ENCODE measurements around the gene SLC24A3.

Gene SLC24A3

DNA sequence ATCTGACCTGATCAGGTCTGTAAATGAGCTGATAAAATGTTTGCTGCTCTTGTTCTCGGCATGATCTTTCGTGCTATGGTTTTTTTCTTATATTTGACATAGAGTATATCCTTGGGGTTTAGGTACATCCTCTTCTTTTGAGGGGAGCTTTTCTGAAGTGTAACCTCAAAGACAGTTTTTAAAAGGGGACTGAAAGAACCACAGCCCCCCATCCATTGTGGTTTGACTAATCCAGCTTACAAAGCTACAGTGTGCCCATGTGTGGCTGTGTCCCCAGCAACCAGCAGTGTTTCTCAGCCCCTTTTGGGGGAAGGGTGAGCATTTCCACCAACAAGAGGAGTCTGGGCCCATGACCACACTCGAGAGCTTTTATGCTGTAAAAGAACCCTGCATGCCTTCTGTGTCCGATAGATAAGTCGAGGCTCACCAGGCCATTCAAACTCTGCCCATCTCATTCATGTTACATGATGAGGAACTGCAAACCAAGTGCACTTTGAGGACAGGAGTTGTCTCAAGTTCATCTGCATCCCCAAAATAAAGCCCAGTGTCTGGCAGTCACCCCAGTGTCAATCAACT, 266.0 kb downstream of the SLC24A3 start:
- DNase-seq: no peak

DNA sequence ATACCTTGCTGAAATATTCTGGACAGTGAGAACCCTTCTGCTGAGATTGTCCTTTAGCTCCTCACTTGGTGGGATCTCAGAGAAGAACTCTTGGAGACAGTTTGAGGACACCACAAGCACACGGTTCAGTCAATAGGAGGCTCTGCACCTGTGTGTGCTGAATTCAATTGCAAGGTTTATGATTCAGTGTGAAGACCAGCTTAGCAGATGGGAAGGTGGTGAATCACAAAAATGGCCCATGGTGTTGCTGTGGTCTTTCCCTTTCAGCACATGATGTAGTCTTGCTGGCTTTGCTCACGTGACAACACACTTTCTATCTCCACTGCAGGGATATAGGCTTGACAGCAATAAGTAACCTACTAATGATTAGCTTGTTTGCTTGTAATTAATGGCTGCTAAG, 270.3 kb downstream of the SLC24A3 start:
- DNase-seq: no peak

DNA sequence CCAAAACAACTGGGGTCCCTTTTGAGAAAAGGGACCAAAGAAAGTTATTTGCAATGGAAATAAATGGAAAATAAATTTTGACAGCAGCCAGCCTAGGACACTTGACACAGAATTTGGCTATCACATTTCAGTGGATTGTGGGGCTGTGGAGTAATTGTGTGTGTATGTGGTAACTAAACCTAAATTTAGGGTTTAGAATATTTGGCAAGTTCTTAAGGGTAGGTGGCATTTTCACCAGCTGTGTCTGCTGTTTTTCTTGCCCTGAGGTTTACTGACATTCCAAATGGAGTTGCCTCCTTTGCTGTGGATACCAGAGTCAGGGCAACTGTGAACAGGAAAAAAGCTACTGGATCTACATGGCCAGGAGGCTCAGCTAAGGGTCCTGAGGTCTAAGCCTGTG, 270.9 kb downstream of the SLC24A3 start:
- no peak for DNase-seq

DNA sequence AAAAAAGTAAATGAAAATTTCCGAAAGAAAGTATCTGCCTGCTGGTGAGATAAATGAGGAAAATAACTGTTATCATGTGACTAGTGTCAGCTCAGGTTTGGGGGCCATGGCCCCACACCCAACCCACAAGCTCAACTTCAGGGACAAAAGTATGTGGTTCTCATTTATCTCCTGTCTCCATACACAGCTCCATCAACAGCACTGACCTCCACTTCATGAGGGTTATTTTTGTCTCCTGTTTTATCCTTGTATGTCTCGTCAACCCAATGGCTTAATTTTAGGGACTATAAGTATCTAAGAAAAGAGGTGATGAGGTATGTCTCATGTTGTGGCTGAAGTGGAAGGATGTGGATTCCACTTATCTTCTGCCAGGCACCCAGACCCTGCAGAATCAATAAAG, 274.0 kb downstream of the SLC24A3 start:
- DNase-seq: no peak

DNA sequence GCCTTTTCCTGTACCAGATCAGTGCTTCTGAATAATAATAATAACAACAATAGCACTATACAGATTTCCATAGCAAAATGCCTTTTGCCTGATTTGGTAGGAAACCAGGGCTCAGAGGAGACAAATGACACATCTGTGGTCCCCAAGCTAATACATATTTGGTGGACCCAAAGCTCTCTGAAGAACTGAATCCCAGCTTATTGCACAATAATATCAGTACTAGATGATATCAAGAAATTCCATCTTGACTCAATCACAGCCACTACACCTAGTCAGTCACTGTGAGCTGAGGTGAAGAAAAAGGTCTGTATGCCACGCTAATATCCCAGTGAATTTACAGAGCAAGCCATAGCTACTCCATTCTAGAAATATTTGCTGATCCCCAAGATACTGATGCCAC, 275.0 kb downstream of the SLC24A3 start:
- DNase-seq: no peak

DNA sequence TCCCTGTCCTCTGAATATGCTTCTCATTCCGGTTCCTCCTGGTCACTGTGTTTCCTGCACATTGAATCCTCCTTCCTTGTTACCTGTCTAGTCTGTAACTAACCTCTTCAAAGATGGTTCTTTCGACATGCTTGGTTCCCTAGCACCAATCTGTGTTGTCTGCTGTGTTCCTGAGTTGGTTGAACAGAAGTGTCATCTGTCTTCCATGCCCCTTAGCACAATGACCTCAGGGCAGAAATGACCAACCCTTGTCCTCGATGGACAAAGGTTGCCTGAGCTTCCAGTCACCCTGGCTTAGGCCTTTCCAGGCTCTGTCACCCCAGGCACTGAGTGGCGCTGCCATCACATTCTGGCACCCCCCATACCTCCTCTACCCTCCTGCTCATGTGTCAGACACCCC, 278.8 kb downstream of the SLC24A3 start:
- no peak for DNase-seq

DNA sequence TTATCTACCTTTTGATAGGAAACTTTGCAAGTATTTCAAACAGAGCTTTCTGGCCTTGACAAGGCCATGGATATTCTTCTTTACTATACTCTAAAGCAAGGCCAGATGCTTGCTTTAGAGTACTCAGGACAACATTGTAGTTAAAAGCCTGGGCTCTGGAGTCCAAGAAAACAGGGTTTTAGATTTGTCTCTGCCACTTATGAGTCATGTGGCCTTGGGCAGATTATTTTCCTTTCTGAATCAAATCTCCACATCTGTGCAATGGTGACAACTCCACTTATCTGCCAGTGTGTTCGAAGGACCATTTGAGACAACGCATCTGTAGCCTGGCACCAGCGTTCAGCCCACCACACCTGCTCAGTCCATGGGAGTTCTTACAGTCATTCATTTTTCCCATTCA, 279.7 kb downstream of the SLC24A3 start:
- no peak for DNase-seq

DNA sequence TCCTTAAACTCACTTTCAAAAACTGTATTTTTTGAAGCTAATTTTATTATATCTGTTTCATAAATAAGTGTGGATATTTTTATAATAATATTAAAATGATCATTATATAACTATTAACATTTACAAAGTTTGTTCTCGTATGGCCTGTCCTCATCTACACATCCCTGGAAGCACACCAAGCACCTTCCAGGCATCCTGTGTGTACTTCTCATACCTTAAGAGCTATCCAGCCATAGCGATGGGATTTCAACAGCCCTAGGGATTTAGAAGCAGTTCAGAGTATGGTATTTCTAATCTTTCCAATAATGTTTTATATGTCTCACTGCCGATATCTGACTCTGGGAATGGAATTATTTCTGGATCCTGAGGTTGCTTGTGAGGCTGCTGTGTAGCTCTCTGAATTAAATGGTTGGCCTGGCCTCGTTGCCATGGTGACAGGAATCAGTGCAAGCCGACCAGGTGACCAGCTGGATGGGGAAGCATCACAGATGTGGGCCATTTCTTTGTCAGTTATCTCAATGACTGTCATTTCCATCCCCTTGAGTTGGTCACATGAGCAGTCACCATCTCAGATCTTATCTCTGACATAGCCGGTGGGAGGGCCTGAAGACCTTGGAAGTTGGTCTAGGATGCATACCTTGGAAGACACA, 280.4 kb downstream of the SLC24A3 start:
- DNase-seq: no peak

DNA sequence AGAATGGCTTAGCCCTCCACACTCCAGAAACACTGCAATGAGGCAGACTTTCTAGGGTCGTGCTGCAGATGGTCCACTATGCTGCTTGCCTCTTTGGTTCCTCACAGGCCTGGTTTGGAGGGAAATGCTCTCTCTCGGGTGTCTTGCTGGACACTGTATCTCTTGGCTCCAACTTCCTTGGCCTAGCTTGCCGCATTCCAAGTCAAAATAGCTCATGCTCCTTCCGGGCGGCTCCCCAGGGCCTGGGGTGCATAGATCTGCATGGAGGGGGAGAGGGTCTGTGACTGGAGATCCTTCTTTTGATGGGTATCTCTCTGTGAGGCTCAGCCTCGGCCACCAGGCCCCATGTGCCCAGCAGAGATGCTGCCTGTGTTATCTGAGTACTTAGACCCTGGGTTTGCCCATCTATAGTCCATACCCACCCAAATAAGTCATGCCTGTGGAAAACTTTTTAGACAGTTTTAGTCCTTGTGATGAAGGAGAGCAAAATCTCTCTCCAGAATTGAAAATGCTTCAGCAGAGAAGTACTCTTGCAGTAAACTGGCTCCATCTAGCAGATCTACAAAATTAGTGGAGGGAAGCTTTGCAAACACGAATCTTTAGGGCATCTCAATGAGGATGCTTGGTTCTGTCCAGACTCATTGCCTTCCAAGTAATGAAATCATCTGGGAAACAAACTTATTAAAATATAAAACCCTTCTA, 281.5 kb downstream of the SLC24A3 start:
- no peak for DNase-seq

DNA sequence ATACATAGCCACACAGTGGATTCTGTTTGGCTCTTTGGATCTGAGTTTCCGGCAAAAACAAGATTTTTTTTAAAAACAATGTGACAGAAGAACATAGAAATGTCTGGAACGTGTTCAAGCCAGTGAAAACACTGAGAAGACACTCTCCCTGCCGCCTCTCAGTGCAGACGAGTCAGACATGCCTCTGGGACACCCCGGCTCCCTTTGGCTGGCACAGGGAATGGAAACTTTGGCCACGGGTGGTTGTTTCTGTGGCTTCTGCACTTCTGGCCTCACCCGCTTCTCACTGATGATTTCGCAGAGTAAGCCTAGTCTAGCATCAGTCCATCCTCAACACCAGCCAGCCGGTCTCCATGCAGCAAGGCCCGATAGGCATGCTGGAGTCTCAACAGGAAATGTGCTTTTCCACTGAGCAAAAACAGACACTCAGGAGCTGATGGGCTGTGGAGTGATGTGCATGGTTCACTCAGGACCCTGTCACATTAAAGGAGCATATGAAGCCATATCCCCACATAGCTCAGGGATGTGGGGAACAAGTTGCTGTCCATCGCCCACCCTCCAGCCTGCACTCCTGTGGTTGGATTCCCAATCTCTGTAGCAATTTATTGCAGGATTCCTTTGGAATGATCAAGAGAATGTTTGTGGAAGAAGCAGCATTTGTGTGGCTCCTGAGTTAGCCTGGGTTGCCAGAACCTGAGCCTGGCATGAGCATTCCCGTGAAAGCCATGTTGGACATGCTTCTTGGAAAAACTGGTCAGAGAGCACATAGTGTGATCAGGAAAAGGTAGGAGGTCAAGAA, 283.7 kb downstream of the SLC24A3 start:
- no peak for DNase-seq

DNA sequence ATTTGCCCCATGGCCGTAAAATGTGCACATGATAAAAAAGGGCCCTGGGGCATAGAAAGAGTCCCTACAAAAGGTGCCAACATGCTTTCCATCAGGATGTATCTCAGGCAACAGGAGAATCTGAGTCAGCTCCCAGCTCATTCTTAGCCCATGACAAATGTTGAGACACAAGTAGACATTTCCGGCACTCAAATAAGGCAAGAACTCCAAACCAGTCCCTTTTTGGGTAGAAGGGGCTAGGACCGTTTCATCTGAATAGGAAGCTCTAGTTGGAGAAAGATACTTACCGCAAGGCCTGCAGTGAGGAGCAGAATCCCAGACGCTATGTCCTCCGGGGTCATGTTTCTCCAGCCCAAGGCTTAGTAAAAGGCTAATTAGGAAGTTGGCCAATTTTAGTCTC, 284.6 kb downstream of the SLC24A3 start:
- no peak for DNase-seq

DNA sequence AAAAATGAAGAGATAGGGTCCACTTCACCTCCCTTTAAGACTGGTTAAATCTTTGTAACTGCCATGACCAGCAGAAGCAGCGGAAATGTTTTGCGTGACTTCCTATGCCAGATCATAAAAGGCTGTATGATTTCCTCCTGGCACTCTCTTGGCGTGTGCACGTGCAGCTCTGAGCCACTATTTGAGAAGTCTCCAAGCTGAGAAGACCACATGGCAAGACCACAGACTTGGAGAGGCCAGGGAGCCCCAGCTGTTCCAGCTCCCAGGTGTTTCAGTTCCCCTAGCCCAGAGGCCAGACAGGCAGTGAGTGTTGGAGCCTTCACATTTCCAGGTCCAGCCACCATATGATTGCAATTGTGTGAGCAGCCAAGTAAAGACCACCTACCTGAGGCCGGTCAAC, 286.3 kb downstream of the SLC24A3 start:
- no peak for DNase-seq

DNA sequence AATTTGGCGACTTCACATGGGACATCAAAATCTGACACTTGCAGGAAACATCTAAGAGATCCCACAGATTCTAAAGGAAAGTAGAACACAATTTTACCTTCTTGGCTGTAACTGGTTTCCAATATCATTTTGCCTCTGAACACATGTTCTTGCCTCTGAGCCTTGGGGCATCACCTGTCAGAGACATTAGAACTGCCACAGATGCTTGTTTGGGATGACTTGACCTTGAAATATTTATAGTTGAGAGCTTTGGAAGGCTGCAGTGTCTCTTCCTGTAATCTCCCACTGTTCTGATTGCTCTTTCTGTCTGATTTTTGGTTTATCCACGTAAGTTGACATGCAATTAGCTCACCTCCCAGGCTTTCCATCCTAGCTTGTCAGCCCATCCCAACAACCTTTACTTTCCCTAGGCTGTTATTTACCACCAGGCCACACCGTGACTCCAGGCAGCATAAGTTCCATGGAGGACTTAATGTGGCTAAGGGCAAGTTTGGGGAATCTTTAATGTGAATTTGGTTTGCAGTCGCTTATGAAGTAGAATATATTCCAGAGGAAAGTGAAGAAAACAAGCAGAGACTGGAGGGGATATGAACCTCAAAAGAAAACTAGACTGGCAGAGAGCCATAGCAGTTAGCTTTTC, 289.2 kb downstream of the SLC24A3 start:
- DNase-seq: no peak

DNA sequence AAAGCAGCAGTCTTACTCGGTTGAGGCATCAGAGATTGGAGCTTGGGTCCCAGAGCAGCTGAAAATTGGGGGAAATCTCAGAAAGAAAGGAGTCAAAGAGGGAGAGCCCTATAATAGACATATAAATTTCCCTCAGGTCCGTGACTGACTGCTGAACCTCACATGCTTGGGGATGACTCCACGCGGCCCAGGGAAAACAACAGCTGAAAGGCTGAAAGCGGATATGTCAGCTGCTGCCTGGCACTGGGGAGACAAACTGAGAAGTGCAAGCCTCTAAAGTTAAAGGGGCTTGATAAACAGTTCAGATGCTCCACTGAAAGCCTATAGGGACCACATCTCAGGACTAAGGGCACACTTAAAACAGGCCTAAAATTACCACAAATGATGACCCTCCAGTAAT, 289.7 kb downstream of the SLC24A3 start:
- no peak for DNase-seq

DNA sequence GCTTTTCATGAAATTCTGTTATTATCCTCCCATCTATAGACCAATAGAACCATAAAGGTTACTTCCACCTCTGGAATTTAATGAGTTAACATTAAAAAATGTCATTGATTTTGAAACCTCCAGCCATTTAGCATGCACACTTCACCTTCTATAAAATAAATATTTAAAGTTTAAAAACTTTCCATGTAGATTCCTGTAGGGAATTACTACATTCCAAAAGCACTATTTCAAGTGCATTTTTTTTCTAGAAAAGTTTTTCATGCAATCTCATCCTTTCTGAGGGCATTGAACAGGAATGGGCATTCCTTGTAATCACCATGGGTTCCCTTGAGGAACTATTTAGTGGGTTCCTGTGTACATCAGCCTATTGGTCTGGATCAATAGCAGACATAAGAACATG, 291.8 kb downstream of the SLC24A3 start:
- DNase-seq: no peak

DNA sequence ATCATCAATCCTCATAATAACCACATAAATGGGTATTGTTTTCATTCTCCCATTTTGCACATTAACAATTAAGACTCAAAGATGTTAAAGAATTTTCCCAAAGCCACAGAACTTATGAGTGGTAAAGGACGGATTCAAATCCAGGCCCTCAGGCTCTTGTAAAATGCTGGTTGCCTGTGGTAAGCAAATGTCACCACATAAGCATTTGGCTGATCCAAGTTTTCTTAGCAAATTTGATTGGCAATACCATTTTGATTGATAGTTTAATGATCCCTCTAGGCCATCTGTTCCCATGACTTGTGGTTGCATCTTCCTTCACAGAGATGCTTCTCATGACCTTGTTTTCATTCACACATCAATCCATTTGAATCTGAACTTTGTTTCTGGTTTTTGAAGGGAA, 293.6 kb downstream of the SLC24A3 start:
- no peak for DNase-seq

DNA sequence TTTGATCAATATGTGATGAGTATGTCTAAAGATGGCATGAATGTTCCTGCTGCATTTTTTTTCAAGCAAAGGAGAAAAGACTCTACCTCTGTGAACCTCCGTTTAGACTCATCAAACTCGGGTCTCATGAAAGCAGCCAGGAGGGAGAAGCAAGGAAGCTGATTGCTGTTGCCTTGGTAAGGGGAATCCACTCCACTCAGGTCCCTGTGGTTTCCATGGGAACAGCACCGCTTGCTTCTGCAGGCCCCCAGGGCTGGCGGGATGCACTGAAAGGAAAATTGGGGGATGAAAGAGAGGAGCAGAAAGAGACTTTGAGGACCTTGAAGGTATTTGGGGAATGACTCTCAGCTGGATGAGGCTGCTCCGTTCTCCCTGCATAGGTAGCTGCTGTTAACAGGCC, 296.0 kb downstream of the SLC24A3 start:
- no peak for DNase-seq

DNA sequence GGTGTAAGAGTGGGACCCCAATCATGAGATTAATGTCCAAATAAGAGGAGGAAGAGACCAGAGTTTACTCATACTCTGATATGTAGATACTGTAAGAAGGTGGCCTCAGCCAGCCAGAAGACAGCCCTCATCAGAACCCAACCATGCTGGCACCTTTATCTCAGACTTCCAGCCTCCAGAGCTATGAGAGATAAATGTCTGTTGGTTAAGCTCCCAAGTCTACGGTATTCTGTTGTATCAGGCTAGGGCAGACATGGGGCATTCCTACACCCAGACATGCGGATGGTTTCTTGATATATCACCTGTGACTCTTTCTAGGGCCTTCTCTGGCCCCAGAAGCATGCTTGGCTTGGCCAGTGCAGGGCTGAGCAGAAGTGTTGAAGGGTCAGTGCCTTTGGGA, 298.2 kb downstream of the SLC24A3 start:
- DNase-seq: no peak

DNA sequence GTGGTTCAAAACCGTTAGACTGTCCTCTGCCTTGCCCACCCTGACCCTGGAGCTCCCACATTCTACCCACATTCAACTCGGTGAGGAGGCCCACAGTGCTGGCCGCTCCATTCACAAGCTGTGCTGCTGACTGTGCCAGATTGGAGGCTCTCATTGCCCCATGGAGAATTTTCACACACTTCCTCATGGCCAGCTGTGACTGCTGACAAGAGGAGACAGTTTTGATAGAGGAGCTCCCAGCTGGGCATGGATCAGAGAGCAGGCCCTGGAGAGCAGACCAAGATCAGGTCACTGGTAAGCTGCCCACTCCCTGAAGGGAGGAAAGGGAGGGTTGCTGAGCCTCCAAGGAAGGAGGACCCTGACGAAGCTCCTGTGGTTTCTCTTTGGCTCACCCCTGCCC, 299.5 kb downstream of the SLC24A3 start:
- no peak for DNase-seq

DNA sequence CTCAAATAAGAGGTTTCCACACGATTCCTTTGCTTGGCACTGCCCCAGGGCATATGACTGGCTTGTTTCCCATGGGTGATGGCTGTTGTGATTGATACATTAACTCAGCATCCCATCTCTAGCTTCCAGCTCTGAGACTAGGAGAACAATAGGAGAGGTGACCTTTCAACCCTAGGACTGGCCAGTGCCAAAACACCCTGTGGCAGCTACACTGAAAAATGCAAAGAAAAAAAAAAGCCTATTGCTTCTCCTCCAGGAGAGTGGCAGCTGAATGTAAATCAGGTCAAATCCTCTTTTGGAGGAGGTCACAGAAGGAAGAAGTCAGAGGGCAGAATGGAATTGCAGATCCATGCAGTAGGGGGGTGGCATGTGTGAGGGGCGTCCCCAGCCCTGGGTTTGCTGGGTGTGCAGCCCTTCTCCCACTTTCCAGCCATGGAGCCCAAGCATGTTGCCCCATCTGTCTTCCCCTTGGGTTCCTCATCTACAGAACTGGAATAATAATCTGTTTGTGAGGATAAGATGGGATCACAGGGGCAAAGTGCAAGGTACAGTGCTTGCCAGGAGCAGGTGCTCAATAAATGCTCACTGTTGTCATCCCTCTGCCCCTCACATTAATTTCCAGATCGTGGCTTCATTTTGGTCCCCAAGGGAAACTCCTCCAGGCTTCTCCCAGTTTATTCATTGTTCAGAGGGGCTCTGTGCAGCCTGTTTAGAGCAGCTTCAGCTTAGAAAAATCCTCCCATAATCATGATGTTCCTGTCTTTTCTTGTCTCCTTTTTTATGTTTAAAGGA, 300.6 kb downstream of the SLC24A3 start:
- DNase-seq: no peak

DNA sequence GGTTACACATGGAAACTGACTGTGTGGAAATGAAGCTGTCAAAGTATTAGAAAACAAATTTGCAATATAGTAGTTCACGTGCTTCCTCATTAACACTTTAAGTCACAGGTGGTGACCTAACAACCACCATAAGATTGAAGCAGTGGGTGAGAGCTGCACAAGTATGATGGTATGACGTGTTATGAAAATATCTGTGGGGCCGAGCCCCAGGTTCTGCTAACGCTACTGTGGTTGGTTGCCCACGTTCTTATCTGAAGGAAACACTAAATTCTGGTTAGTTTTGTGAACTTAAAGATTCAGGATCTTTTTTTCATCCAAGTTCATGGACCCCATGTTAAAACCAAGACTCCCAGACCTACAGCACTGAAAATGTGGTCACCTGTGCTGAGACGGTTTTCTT, 302.6 kb downstream of the SLC24A3 start:
- no peak for DNase-seq

DNA sequence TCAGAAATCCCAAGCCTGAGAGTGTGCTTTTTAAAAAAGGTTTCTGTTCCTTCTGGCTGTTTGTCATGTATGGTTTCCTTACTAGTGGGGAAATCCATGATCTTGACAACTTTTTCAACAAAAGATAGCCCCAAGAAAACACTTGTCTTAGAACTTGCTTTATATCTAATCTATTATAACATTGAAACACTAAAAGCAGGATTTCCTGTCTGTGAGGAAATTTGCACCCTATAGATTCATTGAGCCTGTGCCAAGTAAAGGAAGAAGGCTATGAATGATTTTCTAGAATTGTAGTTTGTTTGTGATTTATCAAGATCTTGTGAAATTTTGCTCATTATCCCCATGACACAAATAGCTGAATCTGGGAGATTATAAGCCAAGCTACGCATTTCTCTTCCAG, 307.0 kb downstream of the SLC24A3 start:
- DNase-seq: no peak

DNA sequence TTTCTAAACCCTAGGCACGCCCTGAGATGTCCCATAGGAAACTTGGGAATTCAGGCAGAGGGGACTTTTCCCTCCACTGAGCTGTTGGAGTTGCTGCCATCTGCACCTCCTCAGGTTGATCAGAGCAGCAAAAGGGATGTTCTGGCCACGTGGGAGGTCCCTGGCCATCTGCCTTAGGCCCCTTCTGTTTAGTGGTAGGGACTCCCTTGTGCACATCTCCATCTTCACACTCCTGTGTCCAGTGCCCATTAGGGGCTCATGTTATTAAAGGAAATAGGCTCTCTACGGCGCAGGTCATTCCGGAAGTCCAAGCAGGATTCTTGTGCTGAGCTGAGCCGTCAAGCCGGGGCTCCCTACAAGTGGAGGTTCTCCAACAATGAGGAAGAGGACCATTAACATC, 307.8 kb downstream of the SLC24A3 start:
- peak; percentile 3 for DNase-seq

Data from DMS 273 treated with DMSO at 0.1 percent for 48 hours (cell line).